Common myeloid progenitor, CD34-positive (primary cell): ENCODE measurements around the gene PKDREJ.

Experiments
- CTCF ChIA-PET: fragments of 350-600 bp; sonication (Branson Sonifier 250); formaldehyde crosslinking; loops from one replicate; lab custom pipeline; 2021; ENCODE audit warnings: antibody characterized with exemption; lab: Charles Lee
- POLR2A ChIA-PET: fragments of 350-600 bp; sonication (Branson Sonifier 250); formaldehyde crosslinking; loops from one replicate; lab custom pipeline; 2021; ENCODE audit warnings: antibody characterized with exemption; lab: Charles Lee
- DNase-seq, 3 donors: peaks; one replicate each; pipeline versions ENCODE4 v3.0.0 to v3.0.0-alpha.2; 2013
- H3K27ac ChIP-seq, 2 experiments: 1 replicate in 1 of 2; 2 replicates in 1 of 2; pipeline ENCODE4 v1.7.0; 2013; ENCODE audit warnings: inconsistent platforms in 2 of 2, low read length in 2 of 2, mild to moderate bottlenecking in 2 of 2, low read depth in 1 of 2, moderate library complexity in 1 of 2; ENCODE audit not compliant: severe bottlenecking in 2 of 2, insufficient read depth in 1 of 2, poor library complexity in 1 of 2
- H3K27me3 ChIP-seq, 5 experiments: replicated peaks in 2 of 5; 1 replicate in 3 of 5; 2 replicates in 2 of 5; pipeline versions ENCODE4 v1.6.1 to v1.7.0; 2013; ENCODE audit warnings: low read length in 4 of 5, mild to moderate bottlenecking in 2 of 5, moderate library complexity in 2 of 5, inconsistent platforms in 1 of 5; ENCODE audit not compliant: insufficient read depth in 5 of 5, control insufficient read depth in 4 of 5
- H3K36me3 ChIP-seq, 4 experiments: 1 replicate in 2 of 4; 2 replicates in 2 of 4; pipeline versions ENCODE4 v1.6.1 to v1.7.0; 2013; ENCODE audit warnings: low read length in 3 of 4, control low read depth in 1 of 4, mild to moderate bottlenecking in 1 of 4; ENCODE audit not compliant: control insufficient read depth in 4 of 4, insufficient read depth in 4 of 4
- H3K4me1 ChIP-seq, 4 experiments: 1 replicate in 3 of 4; 2 replicates in 1 of 4; pipeline versions ENCODE4 v1.6.1 to v1.7.1; 2013; ENCODE audit warnings: low read length in 3 of 4, mild to moderate bottlenecking in 3 of 4, control low read depth in 1 of 4, inconsistent platforms in 1 of 4, moderate library complexity in 1 of 4; ENCODE audit not compliant: control insufficient read depth in 4 of 4, insufficient read depth in 4 of 4; ENCODE audit errors: control extremely low read depth in 1 of 4
- H3K4me3 ChIP-seq, 7 experiments: 1 replicate in 4 of 7; 2 replicates in 3 of 7; pipeline versions ENCODE4 v1.5.1 to v1.7.0; 2013; ENCODE audit warnings: mild to moderate bottlenecking in 7 of 7, low read length in 6 of 7, moderate library complexity in 6 of 7, inconsistent platforms in 2 of 7, low read depth in 2 of 7, control low read depth in 1 of 7; ENCODE audit not compliant: insufficient read depth in 4 of 7, control insufficient read depth in 1 of 7; ENCODE audit errors: extremely low read depth in 1 of 7
- H3K9me3 ChIP-seq, 5 experiments: 1 replicate in 4 of 5; 2 replicates in 1 of 5; pipeline versions ENCODE4 v1.6.1 to v1.7.1; 2013; ENCODE audit warnings: low read length in 4 of 5, mild to moderate bottlenecking in 2 of 5, inconsistent platforms in 1 of 5, low read depth in 1 of 5, moderate library complexity in 1 of 5; ENCODE audit not compliant: control insufficient read depth in 4 of 5, insufficient read depth in 2 of 5; ENCODE audit errors: control extremely low read depth in 1 of 5
- WGBS: methylation state at CpG from one replicate; pipeline ENCODE4 v1.1.5; 2013; ENCODE audit not compliant: insufficient coverage; 5-methylcytosine and 5-hydroxymethylcytosine counted together

The PKDREJ gene

GRCh38 chr22:46220921-46221320, 42.2 kb downstream of the PKDREJ start:
- no peak overlapping the region for H3K27ac ChIP-seq
- H3K27me3 ChIP-seq: no peaks in the 10 kb centered on the region
- ChIA-PET POLR2A (no interaction called here), CTCF (no interaction called here)
- H3K9me3 ChIP-seq: no peaks in the 10 kb centered on the region
- 93% methylated on average over 3 of the region's 5 CpGs for WGBS
- H3K36me3 ChIP-seq: peaks cover 16 to 49% (median 33%) of the 10 kb centered on the region in 4 experiments
- H3K4me1 ChIP-seq: no peaks in the 10 kb centered on the region
- no peak overlapping the region for H3K4me3 ChIP-seq
- DNase-seq: no peak

GRCh38 chr22:46219636-46220035, 43.5 kb downstream of the PKDREJ start:
- Histone ChIP-seq H3K27ac (no peak overlapping the region), H3K27me3 (no peaks in the 10 kb centered on the region), H3K36me3 (peaks cover 14 to 51% (median 33%) of the 10 kb centered on the region in 4 experiments), H3K9me3 (no peaks in the 10 kb centered on the region), H3K4me3 (no peak overlapping the region), H3K4me1 (no peaks in the 10 kb centered on the region)
- CTCF ChIA-PET: no interaction called here
- POLR2A ChIA-PET: no interaction called here
- 88% methylated on average over 9 of the region's 10 CpGs for WGBS
- DNase-seq: peak in 2 of 3 donors; percentile 20 to 32

- no peaks in the 10 kb centered on the region for H3K4me1 ChIP-seq
- H3K4me3 ChIP-seq: no peak overlapping the region
- H3K9me3 ChIP-seq: peaks cover 0 to 17% (median 12%) of the 10 kb centered on the region in 5 experiments
- H3K27me3 ChIP-seq: no peaks in the 10 kb centered on the region
- 98% methylated on average over 26 of the region's 28 CpGs for WGBS
- ChIA-PET POLR2A (no interaction called here), CTCF (no interaction called here)
- H3K36me3 ChIP-seq: peaks cover 14 to 64% (median 35%) of the 10 kb centered on the region in 4 experiments
- DNase-seq: no peak
- H3K27ac ChIP-seq: no peak overlapping the region
Observed at GRCh38 chr22:46214616-46215015, 48.5 kb downstream of the PKDREJ start.

- WGBS: 97% methylated on average over 29 of the region's 29 CpGs
- DNase-seq: no peak
- peaks cover 0 to 21% (median 12%) of the 10 kb centered on the region in 5 experiments for H3K9me3 ChIP-seq
- no peaks in the 10 kb centered on the region for H3K4me1 ChIP-seq
- ChIA-PET CTCF (no interaction called here), POLR2A (no interaction called here)
- H3K4me3 ChIP-seq: no peak overlapping the region
- peaks cover 10 to 64% (median 31%) of the 10 kb centered on the region in 4 experiments for H3K36me3 ChIP-seq
- no peak overlapping the region for H3K27ac ChIP-seq
- no peaks in the 10 kb centered on the region for H3K27me3 ChIP-seq
Observed at GRCh38 chr22:46214149-46214548, 49.0 kb downstream of the PKDREJ start.

GRCh38 chr22:46213052-46213451, 50.1 kb downstream of the PKDREJ start:
- Histone ChIP-seq H3K27me3 (no peaks in the 10 kb centered on the region), H3K27ac (no peak overlapping the region), H3K36me3 (peaks cover 9 to 68% (median 25%) of the 10 kb centered on the region in 4 experiments), H3K4me1 (no peaks in the 10 kb centered on the region), H3K9me3 (peaks cover 2 to 31% (median 15%) of the 10 kb centered on the region in 5 experiments), H3K4me3 (no peak overlapping the region)
- WGBS: 100% methylated on average over 3 of the region's 4 CpGs
- DNase-seq: no peak
- ChIA-PET POLR2A (no interaction called here), CTCF (no interaction called here)

- peaks cover 2 to 35% (median 15%) of the 10 kb centered on the region in 5 experiments for H3K9me3 ChIP-seq
- ChIA-PET CTCF (interaction anchor here (0.6 kb wide), 1 partner anchor 44 kb away, joined by 4 read pairs; no protein-coding TSS in a partner anchor), POLR2A (no interaction called here)
- H3K27me3 ChIP-seq: no peaks in the 10 kb centered on the region
- no peaks in the 10 kb centered on the region for H3K4me1 ChIP-seq
- WGBS: 94% methylated on average over 2 of the region's 4 CpGs
- H3K36me3 ChIP-seq: peaks cover 9 to 71% (median 23%) of the 10 kb centered on the region in 4 experiments
- H3K4me3 ChIP-seq: no peak overlapping the region
- DNase-seq: no peak
- no peak overlapping the region for H3K27ac ChIP-seq
Observed at GRCh38 chr22:46212195-46212594, 50.9 kb downstream of the PKDREJ start.

GRCh38 chr22:46209262-46209661, 53.9 kb downstream of the PKDREJ start:
- H3K27me3 ChIP-seq: no peaks in the 10 kb centered on the region
- H3K4me1 ChIP-seq: no peaks in the 10 kb centered on the region
- peak; percentile 11 to 40 (median 19) for DNase-seq
- 100% methylated on average over 1 of the region's 1 CpG for WGBS
- no peak overlapping the region for H3K27ac ChIP-seq
- peaks cover 7 to 61% (median 13%) of the 10 kb centered on the region in 4 experiments for H3K36me3 ChIP-seq
- CTCF ChIA-PET: no interaction called here
- H3K9me3 ChIP-seq: peaks cover 2 to 48% (median 25%) of the 10 kb centered on the region in 5 experiments
- no peak overlapping the region for H3K4me3 ChIP-seq
- POLR2A ChIA-PET: no interaction called here
